ENCODE results near the gene SLC30A7.

The SLC30A7 gene

GRCh38 chr1:101026430-101026788 lies 130.5 kb downstream of the SLC30A7 start:
- H3K4me2 ChIP-seq (ENCODE audit: low read length): peak overlapping the region; percentile 84
- peaks cover 53% of the 10 kb centered on the region for H3K79me2 ChIP-seq (ENCODE audit: low read length)
- H3K4me1 ChIP-seq (ENCODE audit: low read length): peaks cover 31% of the 10 kb centered on the region
- H4K20me1 ChIP-seq (ENCODE audit: insufficient read depth, low read length): no peaks in the 10 kb centered on the region
- H2AFZ ChIP-seq (ENCODE audit: low read depth, low read length): 0 out of 2 replicates have a peak overlapping the region, but pooled peaks have one; percentile 86
- TF ChIP-seq CTCF (IDR thresholded peaks at IDR 0.05; ENCODE audit: low read depth, low read length) (no peak), EZH2phosphoT487 (IDR thresholded peaks at IDR 0.05; ENCODE audit: low read depth) (no peak)
- H3K36me3 ChIP-seq (replicated peaks; ENCODE audit: low read depth, low read length): peaks cover 18% of the 10 kb centered on the region
- H3K9ac ChIP-seq (ENCODE audit: low read length): peak overlapping the region; percentile 90
- H3K27ac ChIP-seq (ENCODE audit: low read length): peak overlapping the region; percentile 38; the same call in 1 of the 2 replicates
- no peaks in the 10 kb centered on the region for H3K9me3 ChIP-seq (ENCODE audit: insufficient read depth, low read length)
- peak overlapping the region; percentile 98 for H3K4me3 ChIP-seq (ENCODE audit: low read length)
- H3K27me3 ChIP-seq (ENCODE audit: low read depth, low read length): no peaks in the 10 kb centered on the region

GRCh38 chr1:101027194-101027772 lies 131.4 kb downstream of the SLC30A7 start:
- no peaks in the 10 kb centered on the region for H3K9me3 ChIP-seq (ENCODE audit: insufficient read depth, low read length)

GRCh38 chr1:101028466-101028865 lies 132.6 kb downstream of the SLC30A7 start:
- Histone ChIP-seq H3K4me2 (ENCODE audit: low read length) (peak overlapping the region; percentile 35), H3K4me1 (ENCODE audit: low read length) (peaks cover 31% of the 10 kb centered on the region), H3K27me3 (ENCODE audit: low read depth, low read length) (no peaks in the 10 kb centered on the region), H3K9me3 (ENCODE audit: insufficient read depth, low read length) (no peaks in the 10 kb centered on the region), H3K4me3 (ENCODE audit: low read length) (no peak overlapping the region), H4K20me1 (ENCODE audit: insufficient read depth, low read length) (no peaks in the 10 kb centered on the region), H2AFZ (ENCODE audit: low read depth, low read length) (no peak overlapping the region), H3K27ac (ENCODE audit: low read length) (no peak overlapping the region), H3K36me3 (replicated peaks; ENCODE audit: low read depth, low read length) (peaks cover 18% of the 10 kb centered on the region), H3K79me2 (ENCODE audit: low read length) (peaks cover 57% of the 10 kb centered on the region), H3K9ac (ENCODE audit: low read length) (no peak overlapping the region)
- TF ChIP-seq EZH2phosphoT487 (IDR thresholded peaks at IDR 0.05; ENCODE audit: low read depth) (no peak), CTCF (IDR thresholded peaks at IDR 0.05; ENCODE audit: low read depth, low read length) (no peak)

More at GRCh38 chr1:101027194-101027772, 131.4 kb downstream of the SLC30A7 start:
- Histone ChIP-seq H3K79me2 (ENCODE audit: low read length) (peaks cover 53% of the 10 kb centered on the region), H3K4me2 (ENCODE audit: low read length) (peak overlapping the region; percentile 84), H3K9ac (ENCODE audit: low read length) (no peak overlapping the region), H3K4me1 (ENCODE audit: low read length) (peaks cover 31% of the 10 kb centered on the region), H3K27ac (ENCODE audit: low read length) (no peak overlapping the region), H2AFZ (ENCODE audit: low read depth, low read length) (no peak overlapping the region), H3K27me3 (ENCODE audit: low read depth, low read length) (no peaks in the 10 kb centered on the region), H3K4me3 (ENCODE audit: low read length) (peak overlapping the region; percentile 98), H4K20me1 (ENCODE audit: insufficient read depth, low read length) (no peaks in the 10 kb centered on the region), H3K36me3 (replicated peaks; ENCODE audit: low read depth, low read length) (peaks cover 18% of the 10 kb centered on the region)
- no peak for TF ChIP-seq CTCF (IDR thresholded peaks at IDR 0.05; ENCODE audit: low read depth, low read length)

GRCh38 chr1:101029184-101029583 lies 133.3 kb downstream of the SLC30A7 start:
- Histone ChIP-seq H3K9ac (ENCODE audit: low read length) (no peak overlapping the region), H3K36me3 (replicated peaks; ENCODE audit: low read depth, low read length) (peaks cover 18% of the 10 kb centered on the region), H3K27ac (ENCODE audit: low read length) (no peak overlapping the region), H4K20me1 (ENCODE audit: insufficient read depth, low read length) (no peaks in the 10 kb centered on the region), H3K79me2 (ENCODE audit: low read length) (peaks cover 60% of the 10 kb centered on the region), H2AFZ (ENCODE audit: low read depth, low read length) (no peak overlapping the region), H3K9me3 (ENCODE audit: insufficient read depth, low read length) (no peaks in the 10 kb centered on the region), H3K27me3 (ENCODE audit: low read depth, low read length) (no peaks in the 10 kb centered on the region), H3K4me2 (ENCODE audit: low read length) (no peak overlapping the region), H3K4me1 (ENCODE audit: low read length) (peaks cover 31% of the 10 kb centered on the region), H3K4me3 (ENCODE audit: low read length) (no peak overlapping the region)
- TF ChIP-seq CTCF (IDR thresholded peaks at IDR 0.05; ENCODE audit: low read depth, low read length) (no peak), EZH2phosphoT487 (IDR thresholded peaks at IDR 0.05; ENCODE audit: low read depth) (no peak)
